G401.6 (cell line): ENCODE results near the gene TAMALIN.

Experiments used
- FAIRE-seq: peaks from 2 replicates; lab custom pipeline; 2012; peaks lifted over from hg19 to GRCh38; lab: Jason Lieb, UNC

Gene TAMALIN

DNA sequence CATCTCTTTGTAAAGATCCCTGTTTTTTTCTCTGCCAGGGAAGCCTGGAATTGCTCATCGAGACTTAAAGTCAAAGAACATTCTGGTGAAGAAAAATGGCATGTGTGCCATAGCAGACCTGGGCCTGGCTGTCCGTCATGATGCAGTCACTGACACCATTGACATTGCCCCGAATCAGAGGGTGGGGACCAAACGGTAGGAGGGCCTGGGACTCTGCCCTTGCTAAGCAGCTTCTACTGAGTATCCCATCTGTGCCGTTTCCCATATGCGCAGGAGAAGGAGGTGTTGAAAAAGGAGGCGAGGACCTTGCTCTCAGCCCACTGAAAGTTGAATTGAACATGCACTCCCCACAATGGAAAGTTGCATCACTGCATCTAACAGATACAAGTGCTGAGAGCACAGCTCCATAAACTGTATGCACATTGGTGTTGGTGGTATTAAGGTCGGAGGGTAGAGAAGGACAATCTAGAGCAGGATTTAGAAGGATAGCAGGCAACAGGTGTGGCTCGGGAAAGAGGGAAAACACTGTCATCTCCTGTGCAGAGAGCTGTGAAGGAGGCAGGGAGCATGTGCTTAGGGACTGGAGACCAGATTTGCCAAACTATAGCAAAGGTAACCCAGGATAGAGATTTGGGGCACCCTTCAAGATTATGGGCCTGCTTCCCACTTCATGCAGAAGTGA, 21.5 kb upstream of the TAMALIN start:
- FAIRE-seq: no peak

GRCh38 chr12:51986834-51987233, 19.9 kb upstream of the TAMALIN start:
- FAIRE-seq: no peak

DNA sequence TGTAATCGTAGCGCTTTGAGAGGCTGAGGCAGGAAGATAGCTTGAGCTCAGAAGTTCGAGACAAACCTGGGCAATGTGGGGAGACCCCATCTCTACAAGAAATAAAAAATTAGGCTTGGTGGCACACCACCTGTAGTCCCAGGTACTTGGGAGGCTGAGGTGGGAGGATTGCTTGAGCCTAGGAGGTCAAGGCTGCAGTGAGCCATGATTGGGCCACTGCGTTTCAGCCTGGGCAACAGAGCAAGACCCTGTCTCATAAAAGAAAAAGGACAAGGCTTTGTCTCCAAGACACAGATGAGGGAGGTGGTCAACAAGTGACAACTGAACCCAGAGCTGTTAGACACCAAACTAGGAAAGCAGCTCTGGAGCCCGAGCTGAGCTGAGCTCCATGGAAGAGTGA, 14.5 kb upstream of the TAMALIN start:
- no peak for FAIRE-seq

DNA sequence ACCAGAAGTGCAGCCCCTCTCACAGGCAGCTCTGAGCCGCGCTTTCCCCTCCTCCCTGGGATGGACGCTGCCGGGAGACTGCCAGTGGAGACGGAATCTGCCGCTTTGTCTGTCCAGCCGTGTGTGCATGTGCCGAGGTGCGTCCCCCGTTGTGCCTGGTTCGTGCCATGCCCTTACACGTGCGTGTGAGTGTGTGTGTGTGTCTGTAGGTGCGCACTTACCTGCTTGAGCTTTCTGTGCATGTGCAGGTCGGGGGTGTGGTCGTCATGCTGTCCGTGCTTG, 12.3 kb upstream of the TAMALIN start:
- FAIRE-seq: no peak

- FAIRE-seq: no peak
Observed at GRCh38 chr12:51994959-51995358, 11.8 kb upstream of the TAMALIN start.

DNA sequence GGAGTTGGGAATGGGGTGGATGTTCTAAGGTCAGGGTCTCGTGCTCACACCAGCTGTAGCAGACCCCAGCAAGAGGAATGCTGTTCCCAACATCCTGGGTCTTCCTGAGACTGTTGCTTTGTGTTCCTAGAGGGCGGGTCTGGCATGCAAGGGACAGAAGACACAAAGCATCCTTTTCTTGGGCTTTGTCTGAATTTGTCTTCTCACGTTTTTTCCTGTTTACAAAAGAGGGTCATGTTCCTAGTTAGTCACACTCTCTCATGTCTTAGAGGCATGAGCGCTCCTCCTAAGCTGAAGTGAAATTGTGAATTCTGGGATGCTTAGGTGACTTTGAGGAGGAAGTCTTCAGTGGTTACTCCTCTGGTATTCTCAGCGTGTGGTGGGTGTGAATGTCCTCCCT, 9.6 kb upstream of the TAMALIN start:
- no peak for FAIRE-seq

- no peak for FAIRE-seq
Observed at GRCh38 chr12:52003016-52003550, 3.7 kb upstream of the TAMALIN start.

DNA sequence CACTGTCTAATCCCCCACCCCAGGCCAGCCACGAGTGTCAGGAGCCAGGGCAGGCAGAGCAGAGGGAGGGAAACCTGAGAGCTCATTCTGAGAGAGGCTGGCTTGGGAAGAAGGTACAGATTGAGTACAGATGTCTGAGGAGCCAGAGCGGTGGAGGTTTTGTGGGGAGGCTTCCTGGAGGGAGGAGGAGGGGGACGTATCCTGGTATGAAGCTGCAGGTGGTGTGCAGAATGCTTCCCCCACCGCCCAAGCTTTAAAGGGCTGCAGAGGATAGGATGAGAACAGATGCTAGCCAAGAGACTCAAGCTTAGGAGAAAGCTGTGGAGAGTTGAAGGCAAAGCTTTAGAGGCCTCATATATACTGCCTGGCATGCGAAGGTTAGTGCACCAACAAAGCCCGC, 3.2 kb upstream of the TAMALIN start:
- FAIRE-seq: no peak

DNA sequence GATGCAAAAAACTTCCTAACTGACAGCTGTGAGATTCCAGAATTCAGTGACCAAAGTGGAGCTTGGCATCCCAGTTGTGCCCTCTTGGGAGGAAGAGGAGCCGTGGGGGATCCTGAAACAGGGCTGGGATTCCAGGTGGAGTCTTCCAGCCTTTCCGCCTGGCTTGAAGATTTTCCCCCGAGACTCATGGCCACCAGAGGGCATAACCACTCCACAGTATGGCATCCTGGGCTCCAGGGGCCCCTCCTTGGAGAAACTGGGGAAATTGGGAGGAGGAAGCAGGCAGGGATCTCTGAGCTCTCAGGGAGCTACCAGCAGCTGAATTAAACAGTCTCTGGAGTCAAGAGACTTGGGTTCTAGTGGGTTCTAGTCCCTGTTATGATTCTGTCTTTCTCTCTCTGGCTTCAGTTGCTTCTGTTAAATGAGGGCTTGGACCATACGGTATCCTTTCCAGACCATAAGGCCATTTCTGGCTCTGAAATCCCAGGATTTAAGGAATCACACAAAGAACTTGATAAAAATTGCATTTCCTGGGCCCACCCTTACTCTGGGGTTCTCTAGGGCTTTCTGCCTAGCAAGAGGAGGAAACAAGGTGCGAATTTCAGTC, 2.6 kb upstream of the TAMALIN start:
- peak; percentile 89 for FAIRE-seq

GRCh38 chr12:52005218-52005902, 1.4 kb upstream of the TAMALIN start:
- no peak for FAIRE-seq

GRCh38 chr12:52005903-52006703, 643 bp upstream of the TAMALIN start:
- no peak for FAIRE-seq

DNA sequence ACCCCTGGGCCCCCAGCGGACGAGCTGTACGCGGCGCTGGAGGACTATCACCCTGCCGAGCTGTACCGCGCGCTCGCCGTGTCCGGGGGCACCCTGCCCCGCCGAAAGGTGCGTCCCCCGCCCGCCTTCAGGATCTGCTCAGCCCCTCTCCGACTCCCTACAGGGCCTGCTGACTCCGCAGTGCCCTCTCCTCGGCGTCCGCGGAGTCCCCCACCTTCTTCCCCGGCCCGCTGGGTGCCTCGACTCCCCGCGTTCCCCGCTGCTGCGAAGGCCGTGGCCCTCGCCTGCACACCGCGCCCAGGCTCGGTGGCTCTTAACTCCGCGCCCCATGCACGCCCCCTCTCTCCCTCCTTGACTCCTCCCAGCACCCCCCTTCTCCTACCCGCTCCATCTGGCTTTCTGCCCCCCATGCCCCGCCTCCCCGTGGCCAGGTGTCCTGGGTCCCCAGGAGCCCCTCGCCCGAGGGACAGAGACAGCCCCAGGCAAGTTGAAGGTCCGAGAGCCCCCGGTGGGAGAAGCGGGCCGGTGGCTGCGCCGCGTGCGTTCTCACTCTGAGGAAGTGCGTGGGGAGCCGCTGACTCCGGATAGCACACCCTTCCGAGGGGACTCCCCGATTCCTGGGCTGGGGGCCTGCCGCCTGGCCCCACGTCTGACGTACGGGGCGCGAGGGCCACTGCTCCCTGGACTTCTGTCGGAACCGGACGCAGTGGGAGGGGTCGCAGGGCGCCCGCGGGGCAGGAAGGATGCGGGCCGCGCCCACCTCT, 594 bp downstream of the TAMALIN start:
- no peak for FAIRE-seq

DNA sequence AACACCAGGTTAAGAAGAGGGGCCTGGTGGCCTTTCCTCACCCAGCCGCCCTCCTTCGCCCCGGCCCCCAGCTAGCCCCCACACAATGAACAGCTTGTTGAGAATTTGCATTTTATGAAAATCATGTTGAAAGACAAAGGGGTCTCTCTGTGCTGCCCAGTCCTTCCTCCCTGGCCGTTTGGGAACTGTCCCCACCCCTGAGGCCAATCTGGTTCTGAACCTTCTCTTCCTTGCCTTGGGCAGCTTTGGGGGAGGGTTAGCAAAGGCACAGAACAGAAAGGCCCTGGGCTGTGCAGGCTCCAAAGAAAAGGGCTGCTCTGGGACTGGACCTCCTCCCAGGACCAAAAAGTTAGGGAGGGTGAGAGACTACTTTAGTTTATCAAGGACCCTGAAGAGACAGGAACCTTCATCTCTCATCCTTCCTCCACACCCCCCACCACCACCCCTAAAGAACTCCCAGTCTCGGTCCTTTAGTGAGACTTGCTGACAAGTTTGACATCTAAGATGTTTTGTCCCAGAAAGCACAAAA, 1.3 kb downstream of the TAMALIN start:
- no peak for FAIRE-seq

DNA sequence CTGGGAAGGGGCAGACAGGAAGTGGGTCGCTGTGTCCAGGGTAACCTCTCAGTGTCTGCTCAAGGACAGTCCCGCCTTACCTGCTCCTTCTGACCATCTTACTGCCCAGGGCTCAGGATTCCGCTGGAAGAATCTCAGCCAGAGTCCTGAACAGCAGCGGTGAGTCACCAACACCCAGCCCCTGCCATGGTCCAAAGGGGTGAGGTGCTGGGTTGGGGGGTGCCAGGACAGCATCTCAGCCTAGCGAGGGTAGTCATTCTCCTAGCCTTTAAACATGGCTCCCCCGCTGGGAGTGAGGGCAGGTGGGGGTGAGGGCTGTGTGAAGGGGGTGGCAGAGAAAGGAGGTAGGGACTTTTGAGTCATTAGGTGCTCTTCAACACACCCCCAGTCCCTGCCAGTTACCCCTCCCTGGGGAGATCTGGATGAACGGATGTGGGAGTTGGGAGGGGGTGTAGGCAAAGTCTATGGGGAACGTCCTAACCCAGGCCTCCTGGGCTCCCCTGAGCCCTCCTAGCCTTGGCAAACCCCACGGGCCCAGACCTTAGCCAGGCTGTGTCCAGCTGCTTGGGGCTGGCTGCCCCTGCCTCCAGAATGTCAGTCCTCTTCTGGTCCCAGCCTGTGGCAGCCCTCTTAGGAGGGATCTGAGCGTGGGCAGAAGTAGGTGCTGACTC, 2.5 kb downstream of the TAMALIN start:
- no peak for FAIRE-seq

- peak; percentile 51 for FAIRE-seq
Observed at GRCh38 chr12:52010152-52010622, 3.4 kb downstream of the TAMALIN start.

GRCh38 chr12:52010692-52011601, 4.2 kb downstream of the TAMALIN start:
- no peak for FAIRE-seq

- no peak for FAIRE-seq
Observed at GRCh38 chr12:52011602-52012214, 5.0 kb downstream of the TAMALIN start.

DNA sequence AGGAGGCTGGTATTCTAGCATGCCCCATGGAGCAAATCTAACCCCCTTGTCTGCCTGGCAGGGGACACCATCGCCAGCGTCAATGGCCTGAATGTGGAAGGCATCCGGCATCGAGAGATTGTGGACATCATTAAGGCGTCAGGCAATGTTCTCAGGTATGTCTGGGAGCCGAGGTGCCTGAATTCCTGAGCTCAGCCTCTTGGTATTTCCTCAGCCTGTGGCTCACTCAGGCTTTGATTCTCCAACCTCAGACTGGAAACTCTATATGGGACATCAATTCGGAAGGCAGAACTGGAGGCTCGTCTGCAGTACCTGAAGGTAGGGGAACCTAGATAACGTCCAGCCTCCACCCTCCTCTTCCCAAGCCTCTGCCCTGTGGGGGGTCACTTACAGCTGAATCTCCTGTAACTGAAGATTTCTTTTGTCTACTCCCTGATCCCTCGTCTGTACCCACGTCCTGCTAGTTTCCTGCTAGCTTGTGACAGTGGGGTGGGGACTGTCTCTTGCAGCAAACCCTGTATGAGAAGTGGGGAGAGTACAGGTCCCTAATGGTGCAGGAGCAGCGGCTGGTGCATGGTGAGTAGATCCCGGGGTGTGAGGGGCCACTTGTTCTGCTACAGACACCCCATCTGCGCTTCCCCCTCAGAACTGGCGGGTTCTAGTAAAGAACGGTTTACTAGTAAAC, 7.0 kb downstream of the TAMALIN start:
- FAIRE-seq: no peak
